ENCODE measurements around the gene HGF.

The HGF gene

GRCh38 chr7:81674431-81674830 lies 95.4 kb downstream of the HGF start:
- Histone ChIP-seq H3F3A (ENCODE audit: low read depth) (no peaks in the 10 kb centered on the region), H3K9me3 (ENCODE audit: insufficient read depth, low read depth, low read length) (no peaks in the 10 kb centered on the region), H3K9me2 (replicated peaks; ENCODE audit: low read depth, low read length) (no peaks in the 10 kb centered on the region), H3K4me3 (ENCODE audit: low read length, poor library complexity, severe bottlenecking) (no peak overlapping the region), H3K27me3 (ENCODE audit: insufficient read depth, low read length, poor library complexity, severe bottlenecking) (no peaks in the 10 kb centered on the region), H3K79me2 (ENCODE audit: insufficient read depth, low read length) (no peaks in the 10 kb centered on the region), H3K36me3 (ENCODE audit: insufficient read depth, low read length) (no peaks in the 10 kb centered on the region), H4K20me1 (ENCODE audit: insufficient read depth, low read length, poor library complexity, severe bottlenecking) (no peaks in the 10 kb centered on the region), H2AFZ (ENCODE audit: low read length) (no peak overlapping the region), H3K4me2 (ENCODE audit: low read depth, low read length, poor library complexity, severe bottlenecking) (no peak overlapping the region), H3K4me1 (ENCODE audit: insufficient read depth, low read length, poor library complexity, severe bottlenecking) (no peaks in the 10 kb centered on the region), H3K9ac (ENCODE audit: low read depth, low read length, poor library complexity, severe bottlenecking) (no peak overlapping the region)
- TF ChIP-seq CTCF (conservative IDR thresholded peaks at IDR 0.05; ENCODE audit: low read length): no peak
- no peak for TF ChIP-seq EZH2phosphoT487 (IDR thresholded peaks at IDR 0.05; ENCODE audit: borderline replicate concordance)

GRCh38 chr7:81672872-81673271 lies 97.0 kb downstream of the HGF start:
- Histone ChIP-seq H3K79me2 (ENCODE audit: insufficient read depth, low read length) (no peaks in the 10 kb centered on the region), H3K4me3 (ENCODE audit: low read length, poor library complexity, severe bottlenecking) (no peak overlapping the region), H3F3A (ENCODE audit: low read depth) (no peaks in the 10 kb centered on the region), H3K27me3 (ENCODE audit: insufficient read depth, low read length, poor library complexity, severe bottlenecking) (no peaks in the 10 kb centered on the region), H3K4me1 (ENCODE audit: insufficient read depth, low read length, poor library complexity, severe bottlenecking) (no peaks in the 10 kb centered on the region), H3K36me3 (ENCODE audit: insufficient read depth, low read length) (no peaks in the 10 kb centered on the region), H3K9ac (ENCODE audit: low read depth, low read length, poor library complexity, severe bottlenecking) (no peak overlapping the region), H2AFZ (ENCODE audit: low read length) (no peak overlapping the region), H3K4me2 (ENCODE audit: low read depth, low read length, poor library complexity, severe bottlenecking) (no peak overlapping the region), H4K20me1 (ENCODE audit: insufficient read depth, low read length, poor library complexity, severe bottlenecking) (no peaks in the 10 kb centered on the region), H3K9me3 (ENCODE audit: insufficient read depth, low read depth, low read length) (no peaks in the 10 kb centered on the region), H3K9me2 (replicated peaks; ENCODE audit: low read depth, low read length) (no peaks in the 10 kb centered on the region)
- TF ChIP-seq CTCF (conservative IDR thresholded peaks at IDR 0.05; ENCODE audit: low read length) (no peak), EZH2phosphoT487 (IDR thresholded peaks at IDR 0.05; ENCODE audit: borderline replicate concordance) (no peak)

GRCh38 chr7:81669476-81670105 lies 100.3 kb downstream of the HGF start:
- Histone ChIP-seq H3K9ac (ENCODE audit: low read depth, low read length, poor library complexity, severe bottlenecking) (no peak overlapping the region), H3K79me2 (ENCODE audit: insufficient read depth, low read length) (no peaks in the 10 kb centered on the region)
- no peak for TF ChIP-seq EZH2phosphoT487 (IDR thresholded peaks at IDR 0.05; ENCODE audit: borderline replicate concordance)
- TF ChIP-seq CTCF (conservative IDR thresholded peaks at IDR 0.05; ENCODE audit: low read length): no peak

More at GRCh38 chr7:81669476-81670105, 100.3 kb downstream of the HGF start:
- H3K4me2 ChIP-seq (ENCODE audit: low read depth, low read length, poor library complexity, severe bottlenecking): no peak overlapping the region
- no peaks in the 10 kb centered on the region for H4K20me1 ChIP-seq (ENCODE audit: insufficient read depth, low read length, poor library complexity, severe bottlenecking)
- H3K4me3 ChIP-seq (ENCODE audit: low read length, poor library complexity, severe bottlenecking): no peak overlapping the region
- H3K9me3 ChIP-seq (ENCODE audit: insufficient read depth, low read depth, low read length): no peaks in the 10 kb centered on the region
- no peaks in the 10 kb centered on the region for H3K36me3 ChIP-seq (ENCODE audit: insufficient read depth, low read length)
- H3K27me3 ChIP-seq (ENCODE audit: insufficient read depth, low read length, poor library complexity, severe bottlenecking): no peaks in the 10 kb centered on the region
- no peak overlapping the region for H2AFZ ChIP-seq (ENCODE audit: low read length)
- H3K4me1 ChIP-seq (ENCODE audit: insufficient read depth, low read length, poor library complexity, severe bottlenecking): no peaks in the 10 kb centered on the region
- H3F3A ChIP-seq (ENCODE audit: low read depth): no peaks in the 10 kb centered on the region
- H3K9me2 ChIP-seq (replicated peaks; ENCODE audit: low read depth, low read length): no peaks in the 10 kb centered on the region

Data from Loucy (cell line).